K562 (cell line): ENCODE measurements around the gene MAP2. TPM values are rescaled to one million over a fixed set of nuclear protein-coding genes. Genes with fewer than 3 reads are reported as not detected.

Source experiments
- ATAC-seq: fragments of 200-7000 bp; cut with Tn5 transposase; 3 replicates; pipeline ENCODE4 v1.9.1; 2020; ENCODE audit warnings: moderate library complexity
- BruUV-seq: library from RNA; stranded (reverse); fragments of 400-500 nt; replicated peaks from 2 replicates; lab custom pipeline; 2021; lab: Mats Ljungman, UMichigan
- CTCF ChIA-PET: fragments of 300-600 bp; formaldehyde crosslinking; extraction: SDS; loops from one replicate; lab custom pipeline; 2021; ENCODE audit warnings: low intra/inter-chr PET ratio; lab: Yijun Ruan, JAX
- POLR2A ChIA-PET: fragments of 300-600, 350-650 bp; sonication (Branson Sonifier 250); formaldehyde crosslinking; extraction: SDS; loops from one replicate; lab custom pipeline; 2021; ENCODE audit warnings: antibody characterized with exemption, inconsistent platforms; lab: Yijun Ruan, JAX
- DNase-seq, 4 experiments: peaks; one replicate each; pipeline versions ENCODE4 v3.0.0 to v3.0.0-alpha.2; 2011 to 2018; ENCODE audit warnings: low spot score in 3 of 4, mixed read lengths in 3 of 4; ENCODE audit errors: extremely low read depth in 1 of 4
- FAIRE-seq: peaks from 2 replicates; lab custom pipeline; 2011; peaks lifted over from hg19 to GRCh38; lab: Jason Lieb, UNC
- H2AFZ ChIP-seq: 2 replicates; pipeline ENCODE4 v1.6.0; 2011; ENCODE audit warnings: low read depth, low read length, control low read depth, inconsistent platforms
- H3K27ac ChIP-seq: fragments of 200-600 bp; 3 replicates; pipeline ENCODE4 v1.8.0; 2011; ENCODE audit warnings: low read depth, mild to moderate bottlenecking, control low read depth, inconsistent platforms, low read length, moderate library complexity, mixed read lengths; ENCODE audit errors: extremely low read depth
- H3K27me3 ChIP-seq, 2 experiments: fragments of 300-600 bp in 1 of 2; 2 replicates in 1 of 2; 3 replicates in 1 of 2; pipeline versions ENCODE4 v1.6.0 to v1.8.0; 2011; ENCODE audit warnings: inconsistent platforms in 2 of 2, low read length in 2 of 2, mild to moderate bottlenecking in 1 of 2, mixed read lengths in 1 of 2, moderate library complexity in 1 of 2; ENCODE audit not compliant: control insufficient read depth in 2 of 2, insufficient read depth in 2 of 2
- H3K36me3 ChIP-seq: fragments of 300-600 bp; 3 replicates; pipeline ENCODE4 v1.8.0; 2011; ENCODE audit warnings: mild to moderate bottlenecking, low read length, inconsistent platforms; ENCODE audit not compliant: control insufficient read depth, insufficient read depth
- H3K4me1 ChIP-seq, 2 experiments: fragments of 200-600 bp in 1 of 2; replicated peaks in 1 of 2; 2 replicates in 1 of 2; 3 replicates in 1 of 2; pipeline versions ENCODE4 v1.5.1 to v1.8.0; 2011; ENCODE audit warnings: inconsistent platforms in 2 of 2, low read length in 2 of 2, mild to moderate bottlenecking in 1 of 2, mixed read lengths in 1 of 2, moderate library complexity in 1 of 2; ENCODE audit not compliant: control insufficient read depth in 2 of 2, insufficient read depth in 2 of 2
- H3K4me2 ChIP-seq: 2 replicates; pipeline ENCODE4 v1.6.1; 2011; ENCODE audit warnings: low read length, control low read depth, inconsistent platforms, mixed read lengths; ENCODE audit not compliant: insufficient read depth
- H3K4me3 ChIP-seq: fragments of 200-600 bp; sonication (generic), shearing (Covaris generic); 2 replicates; pipeline ENCODE4 v1.5.1; 2016; ENCODE audit warnings: control low read depth, inconsistent platforms
- H3K79me2 ChIP-seq: fragments of 200-600 bp; 3 replicates; pipeline ENCODE4 v1.8.0; 2011; ENCODE audit warnings: low read length, inconsistent platforms; ENCODE audit not compliant: control insufficient read depth, insufficient read depth
- H3K9ac ChIP-seq, 2 experiments: 2 replicates each; pipeline versions ENCODE4 v1.6.0 to v1.6.1; 2011; ENCODE audit warnings: low read depth in 2 of 2, low read length in 2 of 2, control low read depth in 1 of 2, inconsistent platforms in 1 of 2, mild to moderate bottlenecking in 1 of 2, mixed read lengths in 1 of 2; ENCODE audit not compliant: insufficient read depth in 1 of 2
- H3K9me1 ChIP-seq: one replicate; pipeline ENCODE4 v1.6.0; 2011; ENCODE audit warnings: inconsistent platforms, mild to moderate bottlenecking, low read length, moderate library complexity; ENCODE audit not compliant: control insufficient read depth, insufficient read depth
- H3K9me3 ChIP-seq: replicated peaks from 2 replicates; pipeline ENCODE4 v1.5.1; 2011; ENCODE audit warnings: low read depth, low read length, inconsistent platforms; ENCODE audit not compliant: control insufficient read depth, insufficient read depth
- H4K20me1 ChIP-seq: replicated peaks from 2 replicates; pipeline ENCODE4 v1.6.1; 2011; ENCODE audit warnings: low read length, inconsistent platforms, mixed read lengths; ENCODE audit not compliant: control insufficient read depth, insufficient read depth
- CBX5 ChIP-seq: IDR thresholded peaks from 2 replicates; pipeline ENCODE4 v1.6.1; 2014; ENCODE audit warnings: low read depth, borderline replicate concordance
- CHD4 ChIP-seq: fragments of 200-600 bp; sonication (generic); IDR thresholded peaks from 3 replicates; pipeline ENCODE4 v1.6.1; 2012; ENCODE audit warnings: low read depth, mild to moderate bottlenecking, mixed read lengths, low read length, inconsistent platforms; ENCODE audit not compliant: insufficient read depth, insufficient replicate concordance, poor library complexity, severe bottlenecking
- FOXM1 ChIP-seq, 2 experiments: fragments of 450-650 bp in 1 of 2; sonication (generic) in 1 of 2; formaldehyde crosslinking in 1 of 2; IDR thresholded peaks; 2 replicates each; pipeline versions ENCODE4 v1.6.1 to v1.9.0; 2017 to 2022; ENCODE audit warnings: low read depth in 2 of 2, mild to moderate bottlenecking in 2 of 2, missing genetic modification reagents in 1 of 2, moderate library complexity in 1 of 2
- GABPB2 ChIP-seq: fragments of 250-450 bp; sonication (Bioruptor Pico); conservative IDR thresholded peaks from 2 replicates; pipeline ENCODE4 v1.5.1; 2021; ENCODE audit warnings: mild to moderate bottlenecking
- HSF4 ChIP-seq: fragments of 250-450 bp; sonication (Bioruptor Pico); IDR thresholded peaks from 2 replicates; pipeline ENCODE4 v2.1.2; 2022; ENCODE audit warnings: mild to moderate bottlenecking, moderate library complexity, borderline replicate concordance
- KLF16 ChIP-seq: IDR thresholded peaks from 2 replicates; pipeline ENCODE4 v1.6.1; 2016; ENCODE audit warnings: antibody characterized with exemption
- MED1 ChIP-seq: sonication (generic); formaldehyde crosslinking; IDR thresholded peaks from 2 replicates; pipeline ENCODE4 v1.8.1; 2023; ENCODE audit warnings: missing genetic modification reagents, borderline replicate concordance
- NCOA6 ChIP-seq: fragments of 450-650 bp; IDR thresholded peaks from 2 replicates; pipeline ENCODE4 v1.6.1; 2017; ENCODE audit warnings: mild to moderate bottlenecking
- NR2C1 ChIP-seq, 2 experiments: fragments of 450-650 bp; IDR thresholded peaks; 2 replicates each; pipeline ENCODE4 v1.6.1; 2017; ENCODE audit warnings: mild to moderate bottlenecking in 2 of 2, antibody characterized with exemption in 1 of 2, inconsistent platforms in 1 of 2, missing compliant biosample characterization in 1 of 2, missing genetic modification characterization in 1 of 2
- TAF7 ChIP-seq: fragments of 450-650 bp; IDR thresholded peaks from 2 replicates; pipeline ENCODE4 v1.6.1; 2016; ENCODE audit warnings: missing genetic modification characterization, missing compliant biosample characterization
- TCFL5 ChIP-seq: fragments of 250-450 bp; sonication (Bioruptor Pico); conservative IDR thresholded peaks from 2 replicates; pipeline ENCODE4 v1.6.1; 2021; ENCODE audit warnings: mild to moderate bottlenecking, moderate library complexity, matching md5 sums
- ZKSCAN3 ChIP-seq: fragments of 250-450 bp; sonication (Bioruptor Pico); IDR thresholded peaks from 2 replicates; pipeline ENCODE4 v1.4.0; 2020
- ZNF75A ChIP-seq: fragments of 450-650 bp; formaldehyde crosslinking; IDR thresholded peaks from 2 replicates; pipeline ENCODE4 v1.4.0; 2020; ENCODE audit warnings: mild to moderate bottlenecking
- WGBS: fragments of 100-300 bp; shearing (Covaris generic); methylation state at CpG from one replicate; pipeline ENCODE4 v1.1.6; 2016; ENCODE audit warnings: low coverage, mixed read lengths; ENCODE audit not compliant: insufficient coverage; ENCODE audit errors: missing lambda C conversion rate; 5-methylcytosine and 5-hydroxymethylcytosine counted together
- in situ Hi-C: fragments of 300-500 bp; cut with MboI; formaldehyde crosslinking; loops from 4 replicates; pipeline ENCODE4 v1.15.0; 2018; ENCODE audit warnings: inconsistent platforms, mixed read lengths
- intact Hi-C: fragments of 100-400 bp; cut with micrococcal nuclease; formaldehyde crosslinking; loops from 2 replicates; pipeline ENCODE4 v1.14.2; 2022
- polyA plus RNA-seq, 8 experiments: library from polyadenylated mRNA; depleted of rRNA in 4 of 8; stranded (reverse) in 5 of 8; unstranded in 3 of 8; fragments of >200 nt; fragmentation: Nextera tagmentation in 2 of 8; fragmentation: Illumina TruSeq in 1 of 8; extraction: Ambion mirVana in 2 of 8; extraction: Trizol in 1 of 8; gene quantifications; 2 replicates each; pipeline versions ENCODE4 v1.2.1 to v1.2.3, GENCODE V29; 2011 to 2014; ENCODE audit warnings: inconsistent platforms in 1 of 8, missing spikeins in 1 of 8
- total RNA-seq, 7 experiments: library from RNA; depleted of rRNA in 6 of 7; stranded (reverse); fragments of >200 nt in 6 of 7; fragmentation: Illumina TruSeq in 2 of 7; extraction: Trizol in 2 of 7; gene quantifications; 2 replicates each; pipeline versions ENCODE4 v1.2.1 to v1.2.3, GENCODE V29; 2011 to 2021; ENCODE audit warnings: low replicate concordance in 1 of 7
- TF ChIP-seq, protein P1 (sequence below): fragments of 250-450 bp; sonication (Bioruptor Pico); IDR thresholded peaks from 2 replicates; pipeline ENCODE4 v1.8.0; 2022; ENCODE audit warnings: moderate library complexity, mild to moderate bottlenecking, inconsistent platforms
- TF ChIP-seq, protein P2 (sequence below): fragments of 450-650 bp; formaldehyde crosslinking; IDR thresholded peaks from 2 replicates; pipeline ENCODE4 v1.4.0; 2022; ENCODE audit warnings: missing genetic modification characterization

The MAP2 gene
- total and polyA plus RNA-seq, 9 of the 15 experiments (the other 6 are each of a cell fraction or from before 2014, with no cell fraction given), result 0.13 TPM; not detected in 8

DNA sequence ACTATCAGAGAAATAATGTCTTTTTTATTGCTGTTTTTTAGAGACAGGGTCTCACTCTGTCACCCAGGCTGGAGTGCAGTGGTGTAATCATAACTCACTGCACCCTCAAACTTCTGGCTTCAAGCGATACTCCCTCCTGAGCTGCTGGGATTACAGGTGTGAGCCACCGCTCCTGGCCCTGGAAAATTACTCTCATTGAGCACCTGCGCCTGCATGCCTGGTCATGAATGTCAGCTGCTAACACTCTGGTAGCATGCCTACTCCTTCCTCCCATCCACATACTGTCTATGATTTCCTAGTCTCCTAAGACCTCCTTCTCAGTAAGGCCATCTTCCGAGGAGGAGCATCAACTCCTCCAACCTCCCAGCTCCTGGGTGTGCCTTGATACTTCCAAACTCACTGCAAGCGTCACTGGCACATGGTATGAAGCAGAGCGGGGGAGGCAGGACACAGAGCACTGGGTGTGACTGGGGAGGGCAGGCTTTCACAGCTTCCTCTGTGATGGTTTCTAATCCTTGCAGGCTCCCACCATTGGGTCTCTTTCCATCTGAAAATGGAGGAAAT is 1.6 kb upstream of the MAP2 start:
- no peaks in the 10 kb centered on the region for H4K20me1 ChIP-seq
- H3K9me3 ChIP-seq, result no peaks in the 10 kb centered on the region
- no peaks in the 10 kb centered on the region for H3K9me1 ChIP-seq
- H3K4me1 ChIP-seq, result peaks cover 0 to 11% of the 10 kb centered on the region in 2 experiments; a peak in 2 of 5 replicates
- no peak overlapping the region for H2AFZ ChIP-seq
- H3K9ac ChIP-seq, result no peak overlapping the region
- POLR2A ChIA-PET, result no interaction called here
- no TSS peak for BruUV-seq
- in situ Hi-C loops (no loop called here), intact Hi-C loops (loop anchor here (10.0 kb wide), 3 partner anchors 543 to 1017 kb away; partner anchors contain the start of gene PTH2R)
- no peaks in the 10 kb centered on the region for H3K79me2 ChIP-seq
- H3K4me3 ChIP-seq, result no peak overlapping the region
- ATAC-seq (no peak), FAIRE-seq (no peak), DNase-seq (no peak)
- no peak overlapping the region for H3K27ac ChIP-seq
- CTCF ChIA-PET, result no interaction called here
- TF ChIP-seq, protein P1, sequence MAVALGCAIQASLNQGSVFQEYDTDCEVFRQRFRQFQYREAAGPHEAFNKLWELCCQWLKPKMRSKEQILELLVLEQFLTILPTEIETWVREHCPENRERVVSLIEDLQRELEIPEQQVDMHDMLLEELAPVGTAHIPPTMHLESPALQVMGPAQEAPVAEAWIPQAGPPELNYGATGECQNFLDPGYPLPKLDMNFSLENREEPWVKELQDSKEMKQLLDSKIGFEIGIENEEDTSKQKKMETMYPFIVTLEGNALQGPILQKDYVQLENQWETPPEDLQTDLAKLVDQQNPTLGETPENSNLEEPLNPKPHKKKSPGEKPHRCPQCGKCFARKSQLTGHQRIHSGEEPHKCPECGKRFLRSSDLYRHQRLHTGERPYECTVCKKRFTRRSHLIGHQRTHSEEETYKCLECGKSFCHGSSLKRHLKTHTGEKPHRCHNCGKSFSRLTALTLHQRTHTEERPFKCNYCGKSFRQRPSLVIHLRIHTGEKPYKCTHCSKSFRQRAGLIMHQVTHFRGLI (CRISPR knock-in tag), result no peak
- TF ChIP-seq TCFL5 (CRISPR knock-in tag) (no peak), ZKSCAN3 (CRISPR knock-in tag) (no peak), KLF16 (no peak), FOXM1 (IDR thresholded peaks at IDR 0.05; ENCODE audit: low read depth) (no peak), FOXM1 (CRISPR knock-in tag; IDR thresholded peaks at IDR 0.05; ENCODE audit: low read depth) (no peak), ZNF75A (CRISPR knock-in tag) (no peak), CBX5 (no peak), MED1 (no peak), NCOA6 (no peak), TAF7 (tag) (no peak), NR2C1 (IDR thresholded peaks at IDR 0.05) (no peak), NR2C1 (tag; IDR thresholded peaks at IDR 0.05) (no peak), HSF4 (CRISPR knock-in tag) (no peak), CHD4 (no peak), GABPB2 (no peak)
- TF ChIP-seq, protein P2, sequence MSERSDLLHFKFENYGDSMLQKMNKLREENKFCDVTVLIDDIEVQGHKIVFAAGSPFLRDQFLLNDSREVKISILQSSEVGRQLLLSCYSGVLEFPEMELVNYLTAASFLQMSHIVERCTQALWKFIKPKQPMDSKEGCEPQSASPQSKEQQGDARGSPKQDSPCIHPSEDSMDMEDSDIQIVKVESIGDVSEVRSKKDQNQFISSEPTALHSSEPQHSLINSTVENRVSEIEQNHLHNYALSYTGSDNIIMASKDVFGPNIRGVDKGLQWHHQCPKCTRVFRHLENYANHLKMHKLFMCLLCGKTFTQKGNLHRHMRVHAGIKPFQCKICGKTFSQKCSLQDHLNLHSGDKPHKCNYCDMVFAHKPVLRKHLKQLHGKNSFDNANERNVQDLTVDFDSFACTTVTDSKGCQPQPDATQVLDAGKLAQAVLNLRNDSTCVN, result no peak
- no peaks in the 10 kb centered on the region for H3K36me3 ChIP-seq
- no peaks in the 10 kb centered on the region for H3K27me3 ChIP-seq
- H3K4me2 ChIP-seq, result no peak overlapping the region
- 0% methylated on average over 6 of the region's 6 CpGs for WGBS
